ENCODE measurements around the gene PTPRE. TPM values are rescaled to one million over a fixed set of nuclear protein-coding genes. Genes with fewer than 3 reads are reported as not detected.
A peak's percentile ranks its signal among the peaks of the same experiment; 100 is the strongest.
"Not testable (repeated sequence)": the region's sequence is repeated elsewhere in the genome, so short reads cannot be mapped to it uniquely, and the experiment has no call there.

The PTPRE gene
- total and polyA plus RNA-seq, 8 donors = 6.8 to 88.7 (median 9.3) TPM

- Histone ChIP-seq H3K4me3 (no peak overlapping the region), H3K9me3 (no peaks in the 10 kb centered on the region), H3K4me1 (no peaks in the 10 kb centered on the region), H3K27ac (no peak overlapping the region), H3K36me3 (peaks cover 0 to 29% of the 10 kb centered on the region in 2 donors), H3K27me3 (peaks cover 0 to 9% of the 10 kb centered on the region in 2 donors)
- ATAC-seq = peak; percentile 61
- intact Hi-C loops (cut with DNase I) = no loop called here
- DNase-seq = no peak
- no peak for TF ChIP-seq CTCF (IDR thresholded peaks at IDR 0.05)
Measured at GRCh38 chr10:128087884-128088709, 181.2 kb downstream of the PTPRE start.

- H3K36me3 ChIP-seq = no peaks in the 10 kb centered on the region
- no peak for DNase-seq
- intact Hi-C loops (cut with DNase I) = no loop called here
- H3K9me3 ChIP-seq = no peaks in the 10 kb centered on the region
- H3K4me1 ChIP-seq = no peaks in the 10 kb centered on the region
- H3K27ac ChIP-seq = no peak overlapping the region
- ATAC-seq = no peak
- H3K4me3 ChIP-seq = no peak overlapping the region
- no peak for TF ChIP-seq CTCF (IDR thresholded peaks at IDR 0.05)
- peaks cover 0 to 9% of the 10 kb centered on the region in 2 donors for H3K27me3 ChIP-seq
Measured at GRCh38 chr10:128091636-128092210, 184.8 kb downstream of the PTPRE start.

GRCh38 chr10:128092454-128092853, 185.6 kb downstream of the PTPRE start:
- TF ChIP-seq CTCF (IDR thresholded peaks at IDR 0.05) = no peak
- intact Hi-C loops (cut with DNase I) = no loop called here
- H3K27ac ChIP-seq = no peak overlapping the region
- no peak for ATAC-seq
- no peak overlapping the region for H3K4me3 ChIP-seq
- no peaks in the 10 kb centered on the region for H3K4me1 ChIP-seq
- DNase-seq = no peak
- no peaks in the 10 kb centered on the region for H3K36me3 ChIP-seq
- peaks cover 0 to 9% of the 10 kb centered on the region in 2 donors for H3K27me3 ChIP-seq
- H3K9me3 ChIP-seq = no peaks in the 10 kb centered on the region

- intact Hi-C loops (cut with DNase I); DNase-seq; ATAC-seq: not testable (repeated sequence)
Measured at GRCh38 chr10:128094596-128094995, 187.7 kb downstream of the PTPRE start.

GRCh38 chr10:128095027-128095752, 188.3 kb downstream of the PTPRE start:
- no peak overlapping the region for H3K27ac ChIP-seq
- H3K4me1 ChIP-seq = no peaks in the 10 kb centered on the region
- H3K36me3 ChIP-seq = no peaks in the 10 kb centered on the region
- intact Hi-C loops (cut with DNase I) = no loop called here
- TF ChIP-seq CTCF (IDR thresholded peaks at IDR 0.05) = no peak
- no peak overlapping the region for H3K4me3 ChIP-seq
- H3K9me3 ChIP-seq = no peaks in the 10 kb centered on the region
- H3K27me3 ChIP-seq = peaks cover 0 to 4% of the 10 kb centered on the region in 2 donors
- ATAC-seq (no peak), DNase-seq (no peak)

More at GRCh38 chr10:128094596-128094995, 187.7 kb downstream of the PTPRE start:
- not testable (repeated sequence) for H3K27ac ChIP-seq, H3K36me3 ChIP-seq, H3K27me3 ChIP-seq, H3K9me3 ChIP-seq, H3K4me1 ChIP-seq, H3K4me3 ChIP-seq
